Measurements from ENCODE around the gene RANBP1. TPM values are rescaled to one million over a fixed set of nuclear protein-coding genes. Genes with fewer than 3 reads are reported as not detected.

The RANBP1 gene
- total RNA-seq, 1 experiment from 2014 or later: 522 TPM

GRCh38 chr22:20128902-20129746 is 13.2 kb downstream of the RANBP1 start:
- H3K23me2 ChIP-seq (ENCODE audit: insufficient read length, low read depth, low read length, poor library complexity, severe bottlenecking): peaks cover 4% of the 10 kb centered on the region
- H2AK5ac ChIP-seq (ENCODE audit: insufficient read length, low read length): no peak overlapping the region
- H4K20me1 ChIP-seq (ENCODE audit: control insufficient read depth, insufficient read depth, insufficient read length): peaks cover 2% of the 10 kb centered on the region
- no peaks in the 10 kb centered on the region for H3K79me2 ChIP-seq (ENCODE audit: insufficient read depth, low read length)
- no peak overlapping the region for H2AFZ ChIP-seq (ENCODE audit: low read length)
- no peaks in the 10 kb centered on the region for H3K27me3 ChIP-seq (ENCODE audit: insufficient read depth, low read length)
- H3K9me3 Mint-ChIP-seq: no peaks in the 10 kb centered on the region
- H3K14ac ChIP-seq (ENCODE audit: insufficient read depth, low read length): no peak overlapping the region
- H2BK15ac ChIP-seq (ENCODE audit: low read depth, low read length): no peak overlapping the region
- H3K36me3 Mint-ChIP-seq (ENCODE audit: insufficient read depth in 1 of 3, low read depth in 3 of 3): peaks cover 18 to 42% (median 36%) of the 10 kb centered on the region in 3 experiments; a peak in 6 of 7 replicates
- no peak overlapping the region for H4K5ac ChIP-seq (ENCODE audit: insufficient read length, low read depth, low read length)
- no peak overlapping the region for H3K4ac ChIP-seq (ENCODE audit: low read depth, low read length)
- WGBS (ENCODE audit: extremely low coverage, insufficient read length, low lambda C conversion rate): no CpG with 5 or more reads among the region's 18 CpGs
- TF ChIP-seq, protein P1, sequence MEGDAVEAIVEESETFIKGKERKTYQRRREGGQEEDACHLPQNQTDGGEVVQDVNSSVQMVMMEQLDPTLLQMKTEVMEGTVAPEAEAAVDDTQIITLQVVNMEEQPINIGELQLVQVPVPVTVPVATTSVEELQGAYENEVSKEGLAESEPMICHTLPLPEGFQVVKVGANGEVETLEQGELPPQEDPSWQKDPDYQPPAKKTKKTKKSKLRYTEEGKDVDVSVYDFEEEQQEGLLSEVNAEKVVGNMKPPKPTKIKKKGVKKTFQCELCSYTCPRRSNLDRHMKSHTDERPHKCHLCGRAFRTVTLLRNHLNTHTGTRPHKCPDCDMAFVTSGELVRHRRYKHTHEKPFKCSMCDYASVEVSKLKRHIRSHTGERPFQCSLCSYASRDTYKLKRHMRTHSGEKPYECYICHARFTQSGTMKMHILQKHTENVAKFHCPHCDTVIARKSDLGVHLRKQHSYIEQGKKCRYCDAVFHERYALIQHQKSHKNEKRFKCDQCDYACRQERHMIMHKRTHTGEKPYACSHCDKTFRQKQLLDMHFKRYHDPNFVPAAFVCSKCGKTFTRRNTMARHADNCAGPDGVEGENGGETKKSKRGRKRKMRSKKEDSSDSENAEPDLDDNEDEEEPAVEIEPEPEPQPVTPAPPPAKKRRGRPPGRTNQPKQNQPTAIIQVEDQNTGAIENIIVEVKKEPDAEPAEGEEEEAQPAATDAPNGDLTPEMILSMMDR (conservative IDR thresholded peaks at IDR 0.05): peak; percentile 65
- H3K79me1 ChIP-seq (ENCODE audit: insufficient read depth, low read depth, low read length, poor library complexity, severe bottlenecking): peaks cover 3% of the 10 kb centered on the region
- no peak overlapping the region for H3K23ac ChIP-seq (ENCODE audit: insufficient read length, low read depth, low read length)
- H3K4me2 ChIP-seq (ENCODE audit: insufficient read depth, insufficient read length, low read length): no peak overlapping the region
- H4K91ac ChIP-seq (ENCODE audit: insufficient read length, low read depth, low read length): no peak overlapping the region
- H2BK20ac ChIP-seq (ENCODE audit: low read depth, low read length, poor library complexity, severe bottlenecking): no peak overlapping the region
- no peak overlapping the region for H3K56ac ChIP-seq (ENCODE audit: insufficient read length, low read depth, low read length)
- no peak overlapping the region for H2BK5ac ChIP-seq (ENCODE audit: insufficient read length, low read length)
- H2BK12ac ChIP-seq (ENCODE audit: insufficient read length, low read depth, low read length): no peak overlapping the region
- H3K27ac ChIP-seq (ENCODE audit: insufficient read length, low read depth, low read length): no peak overlapping the region
- no peak overlapping the region for H3K18ac ChIP-seq (ENCODE audit: insufficient read length, low read depth, low read length)
- no peak overlapping the region for H2BK120ac ChIP-seq (ENCODE audit: low read depth, low read length, poor library complexity, severe bottlenecking)
- no peak overlapping the region for H3K9ac ChIP-seq (ENCODE audit: extremely low read depth, insufficient read length, low read length)
- H3K4me1 ChIP-seq (ENCODE audit: insufficient read depth, low read length): no peaks in the 10 kb centered on the region
- H3K4me3 Mint-ChIP-seq: peak overlapping the region in 1 of 2 experiments; percentile 7; a peak in 1 of 5 replicates
- H3K27me3 Mint-ChIP-seq (ENCODE audit: low read depth): no peaks in the 10 kb centered on the region; the same call in 1 of the 2 replicates
- no peaks in the 10 kb centered on the region for H3K9me3 ChIP-seq (ENCODE audit: control insufficient read depth, low read depth, low read length)
- DNase-seq: peak; percentile 75
- peaks cover 8% of the 10 kb centered on the region in 2 experiments for H3K4me1 Mint-ChIP-seq
- peak overlapping the region; percentile 18 to 74 (median 48); a peak in 2 of 7 replicates for H3K27ac Mint-ChIP-seq
- no peak overlapping the region for H3T11ph ChIP-seq (ENCODE audit: low read length)
- no peak overlapping the region for H4K8ac ChIP-seq (replicated peaks; ENCODE audit: insufficient read length, low read depth, low read length)

All from H9 (cell line).